K562 (cell line): ENCODE results near the gene BCAR3. TPM values are rescaled to one million over a fixed set of nuclear protein-coding genes. Genes with fewer than 3 reads are reported as not detected.

Experiments used
- ASH1L ChIP-seq: fragments of 450-650 bp; IDR thresholded peaks from 2 replicates; pipeline ENCODE4 v1.6.1; 2018; ENCODE audit warnings: borderline replicate concordance, mild to moderate bottlenecking, low read depth; ENCODE audit not compliant: partially characterized antibody
- BCLAF1 ChIP-seq, 2 experiments: fragments of 450-650 bp in 1 of 2; IDR thresholded peaks; 2 replicates each; pipeline ENCODE4 v1.6.1; 2011 to 2017; ENCODE audit warnings: low read depth in 2 of 2, antibody characterized with exemption in 1 of 2, borderline replicate concordance in 1 of 2, low read length in 1 of 2, mild to moderate bottlenecking in 1 of 2, mixed read lengths in 1 of 2; ENCODE audit not compliant: control insufficient read depth in 1 of 2
- BRD9 ChIP-seq: fragments of 450-650 bp; IDR thresholded peaks from 2 replicates; pipeline ENCODE4 v1.6.1; 2018; ENCODE audit warnings: low read depth; ENCODE audit not compliant: partially characterized antibody
- HDAC3 ChIP-seq: fragments of 450-650 bp; IDR thresholded peaks from 2 replicates; pipeline ENCODE4 v1.6.1; 2018; ENCODE audit warnings: borderline replicate concordance, mild to moderate bottlenecking, moderate library complexity; ENCODE audit not compliant: partially characterized antibody
- HMG20A ChIP-seq: fragments of 450-650 bp; formaldehyde crosslinking; conservative IDR thresholded peaks from 2 replicates; pipeline ENCODE4 v1.4.0; 2020; ENCODE audit warnings: mild to moderate bottlenecking, mixed read lengths
- MCM5 ChIP-seq: fragments of 450-650 bp; IDR thresholded peaks from 2 replicates; pipeline ENCODE4 v1.6.1; 2016; ENCODE audit warnings: low read depth
- RCOR1 ChIP-seq, 2 experiments: IDR thresholded peaks; 2 replicates each; pipeline ENCODE4 v1.6.1; 2012; ENCODE audit warnings: low read depth in 2 of 2, low read length in 2 of 2, borderline replicate concordance in 1 of 2, improper control_type of control experiment in 1 of 2
- SMAD2 ChIP-seq: fragments of 150-350 bp; IDR thresholded peaks from 2 replicates; pipeline ENCODE4 v1.6.1; 2014; ENCODE audit warnings: low read depth, mild to moderate bottlenecking, low read length
- SUPT5H ChIP-seq: fragments of 450-650 bp; IDR thresholded peaks from 2 replicates; pipeline ENCODE4 v1.6.1; 2016
- ZNF644 ChIP-seq: fragments of 200-800 bp; sonication (Bioruptor generic); IDR thresholded peaks from 2 replicates; pipeline ENCODE4 v1.6.1; 2016; ENCODE audit warnings: low read depth, missing genetic modification characterization, missing compliant biosample characterization
- polyA plus RNA-seq, 8 experiments: library from polyadenylated mRNA; depleted of rRNA in 4 of 8; stranded (reverse) in 5 of 8; unstranded in 3 of 8; fragments of >200 nt; fragmentation: Nextera tagmentation in 2 of 8; fragmentation: Illumina TruSeq in 1 of 8; extraction: Ambion mirVana in 2 of 8; extraction: Trizol in 1 of 8; gene quantifications; 2 replicates each; pipeline versions ENCODE4 v1.2.1 to v1.2.3, GENCODE V29; 2011 to 2014; ENCODE audit warnings: inconsistent platforms in 1 of 8, missing spikeins in 1 of 8
- total RNA-seq, 7 experiments: library from RNA; depleted of rRNA in 6 of 7; stranded (reverse); fragments of >200 nt in 6 of 7; fragmentation: Illumina TruSeq in 2 of 7; extraction: Trizol in 2 of 7; gene quantifications; 2 replicates each; pipeline versions ENCODE4 v1.2.1 to v1.2.3, GENCODE V29; 2011 to 2021; ENCODE audit warnings: low replicate concordance in 1 of 7
- TF ChIP-seq, protein P1 (sequence below): fragments of 250-450 bp; sonication (Bioruptor Pico); IDR thresholded peaks from 2 replicates; pipeline ENCODE4 v1.9.0; 2021; ENCODE audit warnings: mild to moderate bottlenecking, inconsistent platforms
- TF ChIP-seq, protein P2 (sequence below): fragments of 250-450 bp; sonication (Bioruptor Pico); IDR thresholded peaks from 2 replicates; pipeline ENCODE4 v1.4.0; 2020; ENCODE audit warnings: mild to moderate bottlenecking, moderate library complexity
- TF ChIP-seq, protein P3 (sequence below): fragments of 450-650 bp; formaldehyde crosslinking; IDR thresholded peaks from 2 replicates; pipeline ENCODE4 v1.4.0; 2020; ENCODE audit warnings: mild to moderate bottlenecking, moderate library complexity
- TF ChIP-seq, protein P4 (sequence below): fragments of 200-800 bp; sonication (Bioruptor generic); IDR thresholded peaks from 2 replicates; pipeline ENCODE4 v1.6.1; 2017; ENCODE audit warnings: missing genetic modification characterization, missing compliant biosample characterization

BCAR3 gene
- total and polyA plus RNA-seq, 9 of the 15 experiments (the other 6 are each of a cell fraction or from before 2014, with no cell fraction given): 1.8 to 6.3 (median 3.8) TPM

DNA sequence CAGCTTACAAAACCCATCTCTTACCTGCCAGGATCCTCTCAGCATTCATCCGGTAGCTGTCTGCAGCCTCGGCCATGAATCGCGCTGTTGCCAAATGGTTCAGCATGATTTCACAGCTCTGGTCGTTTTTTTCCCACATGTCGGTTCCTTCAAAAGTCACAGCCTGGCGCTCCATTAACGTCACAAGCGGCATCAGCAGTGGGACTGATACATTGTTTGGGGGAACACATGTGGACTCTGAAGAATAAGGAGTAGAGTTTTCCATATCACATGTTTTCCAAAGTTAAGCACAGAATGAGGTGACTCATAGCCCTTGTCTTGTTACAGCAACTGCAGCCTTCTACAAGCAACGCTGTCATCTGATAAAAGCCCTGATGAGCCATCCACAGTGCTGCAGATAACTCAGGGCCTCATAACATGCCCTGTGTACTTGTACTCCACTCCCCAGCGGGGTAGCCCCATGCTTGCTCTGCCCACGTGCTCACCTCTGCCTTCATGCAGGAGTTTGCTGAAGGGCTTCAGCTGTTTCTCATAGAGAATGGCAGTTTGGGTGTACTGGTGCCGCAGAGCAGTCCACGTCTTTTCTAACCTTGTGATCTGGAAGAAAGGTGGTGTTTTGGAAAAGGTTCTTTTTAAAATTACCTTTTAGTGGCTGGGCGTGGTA is 114.2 kb downstream of the BCAR3 start (continued):
- TF ChIP-seq, protein P1, sequence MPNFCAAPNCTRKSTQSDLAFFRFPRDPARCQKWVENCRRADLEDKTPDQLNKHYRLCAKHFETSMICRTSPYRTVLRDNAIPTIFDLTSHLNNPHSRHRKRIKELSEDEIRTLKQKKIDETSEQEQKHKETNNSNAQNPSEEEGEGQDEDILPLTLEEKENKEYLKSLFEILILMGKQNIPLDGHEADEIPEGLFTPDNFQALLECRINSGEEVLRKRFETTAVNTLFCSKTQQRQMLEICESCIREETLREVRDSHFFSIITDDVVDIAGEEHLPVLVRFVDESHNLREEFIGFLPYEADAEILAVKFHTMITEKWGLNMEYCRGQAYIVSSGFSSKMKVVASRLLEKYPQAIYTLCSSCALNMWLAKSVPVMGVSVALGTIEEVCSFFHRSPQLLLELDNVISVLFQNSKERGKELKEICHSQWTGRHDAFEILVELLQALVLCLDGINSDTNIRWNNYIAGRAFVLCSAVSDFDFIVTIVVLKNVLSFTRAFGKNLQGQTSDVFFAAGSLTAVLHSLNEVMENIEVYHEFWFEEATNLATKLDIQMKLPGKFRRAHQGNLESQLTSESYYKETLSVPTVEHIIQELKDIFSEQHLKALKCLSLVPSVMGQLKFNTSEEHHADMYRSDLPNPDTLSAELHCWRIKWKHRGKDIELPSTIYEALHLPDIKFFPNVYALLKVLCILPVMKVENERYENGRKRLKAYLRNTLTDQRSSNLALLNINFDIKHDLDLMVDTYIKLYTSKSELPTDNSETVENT (CRISPR knock-in tag): no peak
- TF ChIP-seq, protein P2, sequence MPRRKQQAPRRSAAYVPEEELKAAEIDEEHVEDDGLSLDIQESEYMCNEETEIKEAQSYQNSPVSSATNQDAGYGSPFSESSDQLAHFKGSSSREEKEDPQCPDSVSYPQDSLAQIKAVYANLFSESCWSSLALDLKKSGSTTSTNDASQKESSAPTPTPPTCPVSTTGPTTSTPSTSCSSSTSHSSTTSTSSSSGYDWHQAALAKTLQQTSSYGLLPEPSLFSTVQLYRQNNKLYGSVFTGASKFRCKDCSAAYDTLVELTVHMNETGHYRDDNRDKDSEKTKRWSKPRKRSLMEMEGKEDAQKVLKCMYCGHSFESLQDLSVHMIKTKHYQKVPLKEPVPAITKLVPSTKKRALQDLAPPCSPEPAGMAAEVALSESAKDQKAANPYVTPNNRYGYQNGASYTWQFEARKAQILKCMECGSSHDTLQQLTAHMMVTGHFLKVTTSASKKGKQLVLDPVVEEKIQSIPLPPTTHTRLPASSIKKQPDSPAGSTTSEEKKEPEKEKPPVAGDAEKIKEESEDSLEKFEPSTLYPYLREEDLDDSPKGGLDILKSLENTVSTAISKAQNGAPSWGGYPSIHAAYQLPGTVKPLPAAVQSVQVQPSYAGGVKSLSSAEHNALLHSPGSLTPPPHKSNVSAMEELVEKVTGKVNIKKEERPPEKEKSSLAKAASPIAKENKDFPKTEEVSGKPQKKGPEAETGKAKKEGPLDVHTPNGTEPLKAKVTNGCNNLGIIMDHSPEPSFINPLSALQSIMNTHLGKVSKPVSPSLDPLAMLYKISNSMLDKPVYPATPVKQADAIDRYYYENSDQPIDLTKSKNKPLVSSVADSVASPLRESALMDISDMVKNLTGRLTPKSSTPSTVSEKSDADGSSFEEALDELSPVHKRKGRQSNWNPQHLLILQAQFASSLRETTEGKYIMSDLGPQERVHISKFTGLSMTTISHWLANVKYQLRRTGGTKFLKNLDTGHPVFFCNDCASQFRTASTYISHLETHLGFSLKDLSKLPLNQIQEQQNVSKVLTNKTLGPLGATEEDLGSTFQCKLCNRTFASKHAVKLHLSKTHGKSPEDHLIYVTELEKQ (CRISPR knock-in tag): no peak
- TF ChIP-seq BRD9: no peak
- peak; percentile 54 for TF ChIP-seq HDAC3
- no peak; the same call in 1 of the 2 replicates for TF ChIP-seq SUPT5H
- TF ChIP-seq SMAD2: no peak
- TF ChIP-seq RCOR1 (IDR thresholded peaks at IDR 0.05; ENCODE audit: borderline replicate concordance in 1 of 2, low read depth in 2 of 2, low read length in 2 of 2): peak; percentile 36 to 85; a peak in 2 of 4 replicates
- peak; percentile 82 for TF ChIP-seq ZNF644 (tag)
- TF ChIP-seq ASH1L: no peak
- TF ChIP-seq, protein P3, sequence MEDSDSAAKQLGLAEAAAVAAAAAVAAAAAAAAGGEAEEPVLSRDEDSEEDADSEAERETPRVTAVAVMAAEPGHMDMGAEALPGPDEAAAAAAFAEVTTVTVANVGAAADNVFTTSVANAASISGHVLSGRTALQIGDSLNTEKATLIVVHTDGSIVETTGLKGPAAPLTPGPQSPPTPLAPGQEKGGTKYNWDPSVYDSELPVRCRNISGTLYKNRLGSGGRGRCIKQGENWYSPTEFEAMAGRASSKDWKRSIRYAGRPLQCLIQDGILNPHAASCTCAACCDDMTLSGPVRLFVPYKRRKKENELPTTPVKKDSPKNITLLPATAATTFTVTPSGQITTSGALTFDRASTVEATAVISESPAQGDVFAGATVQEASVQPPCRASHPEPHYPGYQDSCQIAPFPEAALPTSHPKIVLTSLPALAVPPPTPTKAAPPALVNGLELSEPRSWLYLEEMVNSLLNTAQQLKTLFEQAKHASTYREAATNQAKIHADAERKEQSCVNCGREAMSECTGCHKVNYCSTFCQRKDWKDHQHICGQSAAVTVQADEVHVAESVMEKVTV: no peak
- TF ChIP-seq BCLAF1 (IDR thresholded peaks at IDR 0.05; ENCODE audit: borderline replicate concordance in 1 of 2, control insufficient read depth in 1 of 2, low read depth in 2 of 2, low read length in 1 of 2): no peak
- no peak for TF ChIP-seq MCM5
- TF ChIP-seq, protein P4, sequence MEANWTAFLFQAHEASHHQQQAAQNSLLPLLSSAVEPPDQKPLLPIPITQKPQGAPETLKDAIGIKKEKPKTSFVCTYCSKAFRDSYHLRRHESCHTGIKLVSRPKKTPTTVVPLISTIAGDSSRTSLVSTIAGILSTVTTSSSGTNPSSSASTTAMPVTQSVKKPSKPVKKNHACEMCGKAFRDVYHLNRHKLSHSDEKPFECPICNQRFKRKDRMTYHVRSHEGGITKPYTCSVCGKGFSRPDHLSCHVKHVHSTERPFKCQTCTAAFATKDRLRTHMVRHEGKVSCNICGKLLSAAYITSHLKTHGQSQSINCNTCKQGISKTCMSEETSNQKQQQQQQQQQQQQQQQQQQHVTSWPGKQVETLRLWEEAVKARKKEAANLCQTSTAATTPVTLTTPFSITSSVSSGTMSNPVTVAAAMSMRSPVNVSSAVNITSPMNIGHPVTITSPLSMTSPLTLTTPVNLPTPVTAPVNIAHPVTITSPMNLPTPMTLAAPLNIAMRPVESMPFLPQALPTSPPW (CRISPR knock-in tag): peak; percentile 62
- no peak for TF ChIP-seq HMG20A (CRISPR knock-in tag)
